ENCODE measurements around the gene RNF151. TPM values are rescaled to one million over a fixed set of nuclear protein-coding genes. Genes with fewer than 3 reads are reported as not detected.
A peak's percentile ranks its signal among the peaks of the same experiment; 100 is the strongest.

RNF151 gene
- total RNA-seq, 2 donors from 2014 or later = not detected

GRCh38 chr16:2015947-2016208, 49.2 kb downstream of the RNF151 start:
- Mint-ChIP-seq H3K27ac (no peak overlapping the region), H3K27me3 (peaks cover 0 to 5% of the 10 kb centered on the region in 2 donors), H3K4me1 (ENCODE audit: low read depth in 2 of 2) (no peaks in the 10 kb centered on the region), H3K4me3 (no peak overlapping the region), H3K36me3 (no peaks in the 10 kb centered on the region), H3K9me3 (no peaks in the 10 kb centered on the region)
- DNase-seq (ENCODE audit: low spot score) = no peak
- ATAC-seq = no peak

DNA sequence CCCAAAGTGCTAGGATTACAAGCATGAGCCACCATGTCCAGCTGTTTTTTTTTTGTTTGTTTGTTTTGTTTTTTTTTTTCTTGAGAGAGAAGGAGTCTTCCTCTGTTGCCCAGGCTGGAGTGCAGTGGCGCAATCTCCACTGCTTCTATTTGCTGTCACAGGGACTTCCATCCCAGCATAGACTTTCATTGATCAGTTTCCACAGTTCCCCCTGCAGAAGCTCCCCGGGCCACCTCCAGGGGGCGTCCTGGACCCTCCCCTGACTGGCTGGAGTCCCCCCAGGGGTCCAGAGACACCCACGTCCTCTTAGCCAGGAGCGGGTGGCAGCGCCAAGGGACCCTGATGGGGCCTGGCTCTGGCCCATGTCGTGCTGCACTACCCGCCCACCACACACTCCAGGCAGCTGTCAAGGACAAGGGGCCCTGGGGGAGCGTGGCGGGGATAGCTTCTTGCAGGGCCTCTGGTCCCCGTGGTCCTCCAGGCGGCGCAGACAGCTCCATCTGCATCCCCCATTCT, 49.8 kb downstream of the RNF151 start:
- H3K27me3 Mint-ChIP-seq = peaks cover 0 to 5% of the 10 kb centered on the region in 2 donors
- no peak overlapping the region for H3K27ac Mint-ChIP-seq
- H3K4me1 Mint-ChIP-seq (ENCODE audit: low read depth in 2 of 2) = no peaks in the 10 kb centered on the region
- DNase-seq (ENCODE audit: low spot score) (no peak), ATAC-seq (peak in 1 of 2 donors; percentile 46)
- no peaks in the 10 kb centered on the region for H3K9me3 Mint-ChIP-seq
- no peaks in the 10 kb centered on the region for H3K36me3 Mint-ChIP-seq
- H3K4me3 Mint-ChIP-seq = no peak overlapping the region

Other genes starting within 250 kb of the RNF151 start
- gene NME3, start 195.3 kb upstream of the RNF151 start, total RNA-seq = 10 to 100 TPM; 37.4 to 46.4 TPM
- gene EME2, start 194.0 kb upstream of the RNF151 start, total RNA-seq = 10 to 100 TPM; 34.8 to 55.0 TPM
- gene MRPS34, start 193.7 kb upstream of the RNF151 start, total RNA-seq = 100 to 1,000 TPM in 1 of 2 donors, 10 to 100 TPM in 1; 98.1 to 192 TPM
- gene SPSB3, start 184.3 kb upstream of the RNF151 start, total RNA-seq = 10 to 100 TPM; 26.9 to 30.1 TPM
- gene NUBP2, start 183.9 kb upstream of the RNF151 start, total RNA-seq = 10 to 100 TPM; 47.9 to 81.8 TPM
- gene IGFALS, start 173.2 kb upstream of the RNF151 start, total RNA-seq = under 1 TPM in 1 of 2 donors, not detected in 1; 0.12 TPM
- gene HAGH, start 140.0 kb upstream of the RNF151 start, total RNA-seq = 10 to 100 TPM; 39.5 to 47.5 TPM
- gene FAHD1, start 139.7 kb upstream of the RNF151 start, total RNA-seq = 10 to 100 TPM; 13.9 to 14.5 TPM
- gene MEIOB, start 94.7 kb upstream of the RNF151 start, total RNA-seq = not detected
- gene HS3ST6, start 48.4 kb upstream of the RNF151 start, total RNA-seq = not detected
- gene MSRB1, start 23.7 kb upstream of the RNF151 start, total RNA-seq = 10 to 100 TPM; 24.3 to 24.7 TPM
- gene RPL3L, start 12.2 kb upstream of the RNF151 start, total RNA-seq = 1 to 10 TPM in 1 of 2 donors, not detected in 1; 1.5 TPM
- 100 to 1,000 TPM in 1 of 2 donors, 10 to 100 TPM in 1; 95.0 to 103 TPM for gene NDUFB10, start 7.3 kb upstream of the RNF151 start, total RNA-seq
- gene RPS2, start 2.0 kb upstream of the RNF151 start, total RNA-seq = 1,000 to 10,000 TPM; 2,056 to 2,952 TPM
- 10 to 100 TPM; 39.3 to 78.3 TPM for gene TBL3, start 5.2 kb downstream of the RNF151 start, total RNA-seq
- gene NOXO1, start 14.6 kb downstream of the RNF151 start, total RNA-seq = not detected
- 10 to 100 TPM; 31.9 to 41.7 TPM for gene GFER, start 17.3 kb downstream of the RNF151 start, total RNA-seq
- gene SYNGR3, start 23.1 kb downstream of the RNF151 start, total RNA-seq = 10 to 100 TPM; 21.3 to 43.6 TPM
- gene ZNF598, start 43.0 kb downstream of the RNF151 start, total RNA-seq = 100 to 1,000 TPM in 1 of 2 donors, 10 to 100 TPM in 1; 83.1 to 163 TPM
- gene NPW, start 52.9 kb downstream of the RNF151 start, total RNA-seq = 1 to 10 TPM; 1.5 to 3.5 TPM
- 1 to 10 TPM; 3.8 to 4.5 TPM for gene NHERF2, start 60.0 kb downstream of the RNF151 start, total RNA-seq
- gene NTHL1, start 81.0 kb downstream of the RNF151 start, total RNA-seq = 10 to 100 TPM; 12.6 to 40.9 TPM
- 100 to 1,000 TPM; 106 to 155 TPM for gene TSC2, start 81.1 kb downstream of the RNF151 start, total RNA-seq
- 100 to 1,000 TPM in 1 of 2 donors, 10 to 100 TPM in 1; 66.4 to 145 TPM for gene PKD1, start 169.0 kb downstream of the RNF151 start, total RNA-seq
- under 1 TPM in 1 of 2 donors, not detected in 1; 0.89 TPM for gene RAB26, start 181.8 kb downstream of the RNF151 start, total RNA-seq
- 10 to 100 TPM; 69.0 to 91.7 TPM for gene TRAF7, start 188.9 kb downstream of the RNF151 start, total RNA-seq
- gene CASKIN1, start 229.7 kb downstream of the RNF151 start, total RNA-seq = under 1 TPM; 0.14 to 0.26 TPM
- gene MLST8, start 238.6 kb downstream of the RNF151 start, total RNA-seq = 10 to 100 TPM; 31.2 to 68.9 TPM
- gene BRICD5, start 244.0 kb downstream of the RNF151 start, total RNA-seq = 10 to 100 TPM in 1 of 2 donors, 1 to 10 TPM in 1; 6.2 to 23.7 TPM
- 10 to 100 TPM; 18.8 to 39.8 TPM for gene PGP, start 248.0 kb downstream of the RNF151 start, total RNA-seq

Measured in natural killer cell treated with Interleukin-12 subunit alpha and Interleukin-12 subunit beta and Interleukin-15 and Interleukin-18, amount 100 ng/mL, for 72 hours (primary cell).